Colonic mucosa (tissue), 4 donors: ENCODE results near the gene EPHB1. TPM values are rescaled to one million over a fixed set of nuclear protein-coding genes. Genes with fewer than 3 reads are reported as not detected.

ENCODE experiments used
- DNase-seq: peaks from one replicate; pipeline ENCODE4 v3.0.0-alpha.2; 2020
- H3K27ac ChIP-seq: fragments of 200-600 bp; one replicate; pipeline ENCODE4 v1.8.0; 2021
- H3K27me3 ChIP-seq: fragments of 200-600 bp; one replicate; pipeline ENCODE4 v1.8.0; 2021
- H3K36me3 ChIP-seq: fragments of 200-600 bp; one replicate; pipeline ENCODE4 v1.8.0; 2021
- H3K4me1 ChIP-seq: fragments of 200-600 bp; one replicate; pipeline ENCODE4 v1.8.0; 2021; ENCODE audit warnings: mild to moderate bottlenecking
- H3K4me3 ChIP-seq: fragments of 200-600 bp; one replicate; pipeline ENCODE4 v1.8.0; 2021
- H3K9ac ChIP-seq, 2 donors: one replicate each; pipeline ENCODE4 v1.7.0; 2013; ENCODE audit warnings: control low read depth in 2 of 2, low read depth in 2 of 2, low read length in 2 of 2
- H3K9me3 ChIP-seq: fragments of 200-600 bp; one replicate; pipeline ENCODE4 v1.8.0; 2021
- CTCF ChIP-seq: fragments of 200-600 bp; IDR thresholded peaks from one replicate; pipeline ENCODE4 v1.8.0; 2022; ENCODE audit warnings: antibody characterized with exemption, mild to moderate bottlenecking
- intact Hi-C: fragments of 100-400 bp; cut with DNase I; formaldehyde crosslinking; loops from one replicate; pipeline ENCODE4 v1.14.1; 2022
- total RNA-seq, 2 donors: library from RNA; stranded (reverse); fragmentation: NEBNext Ultra II Directional in 1 of 2; extraction: Animal tissue kit (Norgen Biotek cat#: 25700) in 1 of 2; gene quantifications; one replicate each; pipeline ENCODE4 v1.2.1, GENCODE V29; 2021
- donor health status: healthy.
- donor health status: DM: no; HTN: no; CAD: no.
- donor health status: DM: no; HTN: no; CAD: no.

Gene EPHB1
- total RNA-seq, 2 donors from 2014 or later = 0.40 to 0.74 TPM

GRCh38 chr3:134952371-134952770 lies 157.3 kb downstream of the EPHB1 start:
- no peak for TF ChIP-seq CTCF
- H3K27ac ChIP-seq = no peak overlapping the region
- no peaks in the 10 kb centered on the region for H3K36me3 ChIP-seq
- H3K4me3 ChIP-seq = no peak overlapping the region
- no peak for DNase-seq
- H3K9me3 ChIP-seq = no peaks in the 10 kb centered on the region
- no peaks in the 10 kb centered on the region for H3K27me3 ChIP-seq
- no peaks in the 10 kb centered on the region for H3K4me1 ChIP-seq
- intact Hi-C loops = no loop called here
- H3K9ac ChIP-seq = no peak overlapping the region

- no peak overlapping the region for H3K9ac ChIP-seq
- H3K27ac ChIP-seq = no peak overlapping the region
- no peaks in the 10 kb centered on the region for H3K4me1 ChIP-seq
- H3K36me3 ChIP-seq = no peaks in the 10 kb centered on the region
- TF ChIP-seq CTCF = no peak
- H3K9me3 ChIP-seq = no peaks in the 10 kb centered on the region
- DNase-seq = no peak
- H3K27me3 ChIP-seq = no peaks in the 10 kb centered on the region
- intact Hi-C loops = no loop called here
- no peak overlapping the region for H3K4me3 ChIP-seq
Measured at GRCh38 chr3:134955874-134956273, 160.8 kb downstream of the EPHB1 start.

- no peaks in the 10 kb centered on the region for H3K9me3 ChIP-seq
- H3K9ac ChIP-seq = no peak overlapping the region
- no peaks in the 10 kb centered on the region for H3K4me1 ChIP-seq
- no peak for TF ChIP-seq CTCF
- H3K36me3 ChIP-seq = no peaks in the 10 kb centered on the region
- intact Hi-C loops = no loop called here
- DNase-seq = no peak
- no peaks in the 10 kb centered on the region for H3K27me3 ChIP-seq
- H3K4me3 ChIP-seq = no peak overlapping the region
- no peak overlapping the region for H3K27ac ChIP-seq
Measured at GRCh38 chr3:134956395-134956794, 161.3 kb downstream of the EPHB1 start.

- H3K27me3 ChIP-seq = no peaks in the 10 kb centered on the region
- no peak for DNase-seq
- no peak for TF ChIP-seq CTCF
- H3K9ac ChIP-seq = no peak overlapping the region
- H3K4me3 ChIP-seq = no peak overlapping the region
- no peaks in the 10 kb centered on the region for H3K9me3 ChIP-seq
- H3K4me1 ChIP-seq = no peaks in the 10 kb centered on the region
- intact Hi-C loops = no loop called here
- no peak overlapping the region for H3K27ac ChIP-seq
- H3K36me3 ChIP-seq = no peaks in the 10 kb centered on the region
Measured at GRCh38 chr3:134956844-134957243, 161.8 kb downstream of the EPHB1 start.

GRCh38 chr3:134959516-134959915 lies 164.5 kb downstream of the EPHB1 start:
- DNase-seq = no peak
- intact Hi-C loops = no loop called here

More at GRCh38 chr3:134959516-134959915, 164.5 kb downstream of the EPHB1 start:
- no peaks in the 10 kb centered on the region for H3K27me3 ChIP-seq
- H3K27ac ChIP-seq = no peak overlapping the region
- no peak for TF ChIP-seq CTCF
- no peaks in the 10 kb centered on the region for H3K4me1 ChIP-seq
- H3K9me3 ChIP-seq = no peaks in the 10 kb centered on the region
- no peak overlapping the region for H3K9ac ChIP-seq
- H3K4me3 ChIP-seq = no peak overlapping the region
- no peaks in the 10 kb centered on the region for H3K36me3 ChIP-seq
